SK-N-MC (cell line): ENCODE results near the gene RBM6.
"Not testable (repeated sequence)": the region's sequence is repeated elsewhere in the genome, so short reads cannot be mapped to it uniquely, and the experiment has no call there.

Experiments used
- DNase-seq: peaks from one replicate; pipeline ENCODE4 v3.0.0-alpha.2; 2011; ENCODE audit warnings: low read depth, low spot score
- H3K27ac ChIP-seq: fragments of 200-600 bp; sonication (generic); 2 replicates; pipeline ENCODE4 v1.5.1; 2016; ENCODE audit warnings: mixed run types
- H3K36me3 ChIP-seq: fragments of 200-600 bp; sonication (generic); 2 replicates; pipeline ENCODE4 v1.6.1; 2017; ENCODE audit warnings: antibody characterized with exemption, low read length, mixed read lengths; ENCODE audit not compliant: insufficient read depth
- H3K4me3 ChIP-seq: fragments of 200-600 bp; sonication (generic); 2 replicates; pipeline ENCODE4 v1.5.1; 2016
- H3K9ac ChIP-seq: fragments of 200-600 bp; sonication (generic); 2 replicates; pipeline ENCODE4 v1.8.0; 2017; ENCODE audit warnings: mixed run types, mixed read lengths; ENCODE audit not compliant: insufficient read length
- H3K9me3 ChIP-seq: fragments of 200-600 bp; sonication (generic); 2 replicates; pipeline ENCODE4 v1.6.1; 2017; ENCODE audit warnings: low read depth, mild to moderate bottlenecking, antibody characterized with exemption, low read length, moderate library complexity, mixed read lengths
- EZH2 ChIP-seq: fragments of 200-600 bp; sonication (generic); IDR thresholded peaks from one replicate; pipeline ENCODE4 v1.6.1; 2017; ENCODE audit warnings: antibody characterized with exemption
- FOXP2 ChIP-seq: optimal IDR thresholded peaks from 2 replicates; pipeline ENCODE3; 2011; ENCODE audit warnings: mild to moderate bottlenecking, moderate library complexity; ENCODE audit not compliant: insufficient read depth; ENCODE audit errors: extremely low read length, control extremely low read depth
- POLR2AphosphoS5 ChIP-seq: IDR thresholded peaks from 2 replicates; pipeline ENCODE4 v1.6.1; 2012; ENCODE audit warnings: mild to moderate bottlenecking, low read depth, low read length, borderline replicate concordance

RBM6 gene

GRCh38 chr3:50015918-50016317, 76.0 kb downstream of the RBM6 start:
- Histone ChIP-seq H3K27ac (no peak overlapping the region), H3K36me3 (peaks cover 8% of the 10 kb centered on the region; the same call in 1 of the 2 replicates), H3K9me3 (no peaks in the 10 kb centered on the region), H3K9ac (no peak overlapping the region), H3K4me3 (no peak overlapping the region)
- DNase-seq, result no peak
- TF ChIP-seq POLR2AphosphoS5, result no peak
- no peak for TF ChIP-seq EZH2
- TF ChIP-seq FOXP2, result no peak

- no peak overlapping the region for H3K9ac ChIP-seq
- no peaks in the 10 kb centered on the region; the same call in 1 of the 2 replicates for H3K36me3 ChIP-seq
- TF ChIP-seq FOXP2 (no peak), EZH2 (no peak), POLR2AphosphoS5 (no peak)
- H3K27ac ChIP-seq, result no peak overlapping the region
- H3K9me3 ChIP-seq, result no peaks in the 10 kb centered on the region
- H3K4me3 ChIP-seq, result no peak overlapping the region
- DNase-seq, result no peak
Observed at GRCh38 chr3:50028346-50028745, 88.4 kb downstream of the RBM6 start.

- not testable (repeated sequence) for H3K9me3 ChIP-seq, H3K36me3 ChIP-seq, H3K4me3 ChIP-seq, H3K9ac ChIP-seq, H3K27ac ChIP-seq, DNase-seq
Observed at GRCh38 chr3:50031201-50031600, 91.3 kb downstream of the RBM6 start.

- H3K27ac ChIP-seq, result no peak overlapping the region
- no peak overlapping the region for H3K9ac ChIP-seq
- no peak for TF ChIP-seq EZH2
- TF ChIP-seq POLR2AphosphoS5, result no peak
- no peak for TF ChIP-seq FOXP2
- H3K36me3 ChIP-seq, result peaks cover 8% of the 10 kb centered on the region
- no peaks in the 10 kb centered on the region for H3K9me3 ChIP-seq
- DNase-seq, result no peak
- no peak overlapping the region for H3K4me3 ChIP-seq
Observed at GRCh38 chr3:50044976-50045375, 105.0 kb downstream of the RBM6 start.

- TF ChIP-seq FOXP2 (no peak), EZH2 (no peak), POLR2AphosphoS5 (no peak)
- Histone ChIP-seq H3K27ac (no peak overlapping the region), H3K9ac (no peak overlapping the region), H3K36me3 (peaks cover 17% of the 10 kb centered on the region), H3K4me3 (no peak overlapping the region), H3K9me3 (no peaks in the 10 kb centered on the region)
- no peak for DNase-seq
Observed at GRCh38 chr3:50047426-50047825, 107.5 kb downstream of the RBM6 start.

GRCh38 chr3:50050361-50050760, 110.4 kb downstream of the RBM6 start:
- H3K9me3 ChIP-seq, result no peaks in the 10 kb centered on the region
- H3K27ac ChIP-seq, result peak overlapping the region; percentile 78
- peak; percentile 5 for DNase-seq
- H3K4me3 ChIP-seq, result 0 out of 2 replicates have a peak overlapping the region, but pooled peaks have one; percentile 15
- peaks cover 21% of the 10 kb centered on the region for H3K36me3 ChIP-seq
- H3K9ac ChIP-seq, result no peak overlapping the region
- TF ChIP-seq POLR2AphosphoS5 (no peak), EZH2 (no peak), FOXP2 (no peak)

- Histone ChIP-seq H3K9ac (no peak overlapping the region), H3K36me3 (peaks cover 31% of the 10 kb centered on the region), H3K27ac (no peak overlapping the region), H3K9me3 (no peaks in the 10 kb centered on the region), H3K4me3 (no peak overlapping the region)
- DNase-seq, result no peak
- no peak for TF ChIP-seq POLR2AphosphoS5
- no peak for TF ChIP-seq EZH2
- TF ChIP-seq FOXP2, result no peak
Observed at GRCh38 chr3:50057756-50058155, 117.8 kb downstream of the RBM6 start.

GRCh38 chr3:50068134-50068533, 128.2 kb downstream of the RBM6 start:
- no peak for DNase-seq
- H3K9ac ChIP-seq, result no peak overlapping the region
- TF ChIP-seq FOXP2 (no peak), POLR2AphosphoS5 (no peak), EZH2 (no peak)
- H3K27ac ChIP-seq, result no peak overlapping the region
- H3K4me3 ChIP-seq, result no peak overlapping the region
- H3K36me3 ChIP-seq, result peaks cover 47% of the 10 kb centered on the region; the same call in 1 of the 2 replicates
- H3K9me3 ChIP-seq, result no peaks in the 10 kb centered on the region

GRCh38 chr3:50078091-50078490, 138.1 kb downstream of the RBM6 start:
- peaks cover 5% of the 10 kb centered on the region; the same call in 1 of the 2 replicates for H3K36me3 ChIP-seq

More at GRCh38 chr3:50078091-50078490, 138.1 kb downstream of the RBM6 start:
- DNase-seq, result no peak
- Histone ChIP-seq H3K9me3 (no peaks in the 10 kb centered on the region), H3K9ac (no peak overlapping the region), H3K27ac (no peak overlapping the region), H3K4me3 (no peak overlapping the region)
- no peak for TF ChIP-seq POLR2AphosphoS5
- no peak for TF ChIP-seq FOXP2
- no peak for TF ChIP-seq EZH2
